ENCODE measurements around the gene ARMC5.
"Not testable (repeated sequence)": the region's sequence is repeated elsewhere in the genome, so short reads cannot be mapped to it uniquely, and the experiment has no call there.

ARMC5 gene

GRCh38 chr16:31413943-31414342, 45.4 kb upstream of the ARMC5 start:
- H3K27me3 ChIP-seq: peaks cover 0 to 29% of the 10 kb centered on the region in 2 donors
- DNase-seq: no peak
- H3K4me1 ChIP-seq: no peaks in the 10 kb centered on the region
- no peaks in the 10 kb centered on the region for H3K9me3 ChIP-seq
- no peak overlapping the region for H3K27ac ChIP-seq
- no peaks in the 10 kb centered on the region for H3K36me3 ChIP-seq
- intact Hi-C loops (cut with DNase I; ENCODE audit: low total_unique reads): no loop called here
- H3K4me3 ChIP-seq: no peak overlapping the region
- no peak for TF ChIP-seq CTCF (IDR thresholded peaks at IDR 0.05)

GRCh38 chr16:31414706-31415105, 44.6 kb upstream of the ARMC5 start:
- Histone ChIP-seq H3K4me3 (no peak overlapping the region), H3K9me3 (no peaks in the 10 kb centered on the region), H3K27me3 (peaks cover 0 to 32% of the 10 kb centered on the region in 2 donors), H3K27ac (no peak overlapping the region), H3K36me3 (no peaks in the 10 kb centered on the region), H3K4me1 (no peaks in the 10 kb centered on the region)
- intact Hi-C loops (cut with DNase I; ENCODE audit: low total_unique reads): no loop called here
- TF ChIP-seq CTCF (IDR thresholded peaks at IDR 0.05): no peak
- no peak for DNase-seq

- intact Hi-C loops (cut with DNase I; ENCODE audit: low total_unique reads): no loop called here
- no peak for DNase-seq
- H3K9me3 ChIP-seq: no peaks in the 10 kb centered on the region
- no peak overlapping the region for H3K4me3 ChIP-seq
- no peaks in the 10 kb centered on the region for H3K36me3 ChIP-seq
- H3K27ac ChIP-seq: no peak overlapping the region
- no peaks in the 10 kb centered on the region for H3K4me1 ChIP-seq
- TF ChIP-seq CTCF (IDR thresholded peaks at IDR 0.05): no peak
- H3K27me3 ChIP-seq: peaks cover 0 to 18% of the 10 kb centered on the region in 2 donors
Observed at GRCh38 chr16:31416371-31416770, 42.9 kb upstream of the ARMC5 start.

GRCh38 chr16:31417036-31417435, 42.3 kb upstream of the ARMC5 start:
- H3K9me3 ChIP-seq; intact Hi-C loops (cut with DNase I; ENCODE audit: low total_unique reads); H3K36me3 ChIP-seq; H3K27ac ChIP-seq; DNase-seq; H3K4me1 ChIP-seq; H3K4me3 ChIP-seq: not testable (repeated sequence)
- peaks cover 0 to 22% of the 10 kb centered on the region in 2 donors for H3K27me3 ChIP-seq

- Histone ChIP-seq H3K27ac (no peak overlapping the region), H3K4me3 (no peak overlapping the region), H3K27me3 (peaks cover 0 to 30% of the 10 kb centered on the region in 2 donors), H3K36me3 (no peaks in the 10 kb centered on the region), H3K4me1 (no peaks in the 10 kb centered on the region), H3K9me3 (no peaks in the 10 kb centered on the region)
- no peak for TF ChIP-seq CTCF (IDR thresholded peaks at IDR 0.05)
- intact Hi-C loops (cut with DNase I; ENCODE audit: low total_unique reads): no loop called here
- no peak for DNase-seq
Observed at GRCh38 chr16:31417916-31418315, 41.4 kb upstream of the ARMC5 start.

- H3K36me3 ChIP-seq: no peaks in the 10 kb centered on the region
- peaks cover 0 to 26% of the 10 kb centered on the region in 2 donors for H3K27me3 ChIP-seq
- no peaks in the 10 kb centered on the region for H3K9me3 ChIP-seq
- H3K27ac ChIP-seq: no peak overlapping the region
- H3K4me1 ChIP-seq: no peaks in the 10 kb centered on the region
- intact Hi-C loops (cut with DNase I; ENCODE audit: low total_unique reads): no loop called here
- no peak overlapping the region for H3K4me3 ChIP-seq
- DNase-seq: no peak
- TF ChIP-seq CTCF (IDR thresholded peaks at IDR 0.05): no peak
Observed at GRCh38 chr16:31420037-31420436, 39.3 kb upstream of the ARMC5 start.
